Measurements from ENCODE around the gene GAS2.

GRCh38 chr11:22656130-22656529 lies 10.3 kb upstream of the GAS2 start:
- TF ChIP-seq CTCF (IDR thresholded peaks at IDR 0.05; ENCODE audit: low read length) (no peak), EZH2 (IDR thresholded peaks at IDR 0.05; ENCODE audit: borderline replicate concordance, low read length) (no peak)

Measured in OCI-LY1 (cell line).